ENCODE data around the gene TTLL9.
A peak's percentile ranks its signal among the peaks of the same experiment; 100 is the strongest.

TTLL9 gene

DNA sequence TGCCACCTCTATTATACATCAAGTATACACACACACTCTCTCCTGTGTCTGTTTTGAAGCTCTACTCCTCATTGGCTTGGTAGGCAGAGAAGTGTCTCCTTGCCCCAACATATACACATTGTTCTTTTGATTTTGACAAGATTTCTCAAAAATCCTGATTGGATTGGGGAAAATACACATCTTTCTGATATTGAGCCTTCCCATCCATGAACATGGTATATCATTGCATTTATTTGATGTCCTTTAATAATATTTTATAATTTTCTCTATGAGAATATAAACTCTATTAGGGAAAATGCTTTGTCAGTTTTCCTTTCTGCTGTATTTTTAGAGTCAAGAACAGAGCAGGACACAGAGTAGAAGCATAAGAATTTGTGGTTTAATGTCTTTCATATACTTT, 7.2 kb downstream of the TTLL9 start:
- TF ChIP-seq ZFP30 (CRISPR knock-in tag; IDR thresholded peaks at IDR 0.05) = no peak
- no peak for TF ChIP-seq TCF4 (CRISPR knock-in tag; IDR thresholded peaks at IDR 0.05; ENCODE audit: borderline replicate concordance)
- TF ChIP-seq ZFP3 (CRISPR knock-in tag; IDR thresholded peaks at IDR 0.05) = no peak
- no peak for TF ChIP-seq RARB (CRISPR knock-in tag; IDR thresholded peaks at IDR 0.05)
- no peak for ATAC-seq

DNA sequence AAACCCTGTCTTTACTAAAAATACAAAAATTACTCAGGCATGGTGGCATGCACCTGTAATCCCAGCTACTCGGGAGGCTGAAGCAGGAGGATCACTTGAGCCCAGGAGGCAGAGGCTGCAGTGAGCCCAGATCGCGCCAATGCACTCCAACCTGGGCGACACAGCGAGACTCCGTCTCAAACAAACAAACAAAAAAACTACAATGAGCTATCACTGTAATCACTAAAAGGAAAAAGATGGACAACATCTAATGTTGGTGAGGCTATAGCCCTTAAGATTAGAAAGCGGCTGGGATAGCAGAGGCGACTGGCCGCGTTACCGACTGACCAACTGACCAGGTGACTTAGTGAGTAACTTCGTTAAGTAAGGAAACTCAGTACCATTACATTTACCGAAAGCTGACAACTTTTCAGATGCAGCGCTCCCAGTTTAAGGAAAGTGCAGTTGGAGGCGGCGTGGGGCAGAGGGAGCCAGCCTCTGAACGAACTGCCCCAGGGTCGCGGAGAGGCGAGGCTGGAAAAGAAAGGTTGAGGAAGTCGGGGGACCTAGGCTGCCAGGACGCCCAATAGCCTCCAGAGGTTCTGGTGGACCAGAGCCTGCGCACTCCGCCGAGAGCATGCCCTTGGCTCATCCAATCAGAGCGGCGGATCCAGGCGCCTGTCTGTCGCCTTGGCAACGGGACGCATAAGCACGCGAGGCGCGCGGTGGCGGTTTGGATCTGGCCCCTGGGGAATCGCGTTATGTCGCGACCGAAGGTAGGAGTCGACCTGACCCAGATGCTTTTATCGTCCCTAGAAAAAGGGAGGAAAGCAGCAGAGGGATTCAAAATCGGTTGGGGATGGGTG, 8.9 kb downstream of the TTLL9 start:
- peak; percentile 100 for ATAC-seq
- TF ChIP-seq, protein P1, sequence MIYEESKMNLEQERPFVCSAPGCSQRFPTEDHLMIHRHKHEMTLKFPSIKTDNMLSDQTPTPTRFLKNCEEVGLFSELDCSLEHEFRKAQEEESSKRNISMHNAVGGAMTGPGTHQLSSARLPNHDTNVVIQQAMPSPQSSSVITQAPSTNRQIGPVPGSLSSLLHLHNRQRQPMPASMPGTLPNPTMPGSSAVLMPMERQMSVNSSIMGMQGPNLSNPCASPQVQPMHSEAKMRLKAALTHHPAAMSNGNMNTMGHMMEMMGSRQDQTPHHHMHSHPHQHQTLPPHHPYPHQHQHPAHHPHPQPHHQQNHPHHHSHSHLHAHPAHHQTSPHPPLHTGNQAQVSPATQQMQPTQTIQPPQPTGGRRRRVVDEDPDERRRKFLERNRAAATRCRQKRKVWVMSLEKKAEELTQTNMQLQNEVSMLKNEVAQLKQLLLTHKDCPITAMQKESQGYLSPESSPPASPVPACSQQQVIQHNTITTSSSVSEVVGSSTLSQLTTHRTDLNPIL (CRISPR knock-in tag; IDR thresholded peaks at IDR 0.05; ENCODE audit: low read depth) = no peak
- TF ChIP-seq SNAI2 (CRISPR knock-in tag; IDR thresholded peaks at IDR 0.05) (no peak), ZC3H10 (CRISPR knock-in tag; IDR thresholded peaks at IDR 0.05) (no peak), BACH2 (CRISPR knock-in tag; IDR thresholded peaks at IDR 0.05; ENCODE audit: borderline replicate concordance) (no peak)

DNA sequence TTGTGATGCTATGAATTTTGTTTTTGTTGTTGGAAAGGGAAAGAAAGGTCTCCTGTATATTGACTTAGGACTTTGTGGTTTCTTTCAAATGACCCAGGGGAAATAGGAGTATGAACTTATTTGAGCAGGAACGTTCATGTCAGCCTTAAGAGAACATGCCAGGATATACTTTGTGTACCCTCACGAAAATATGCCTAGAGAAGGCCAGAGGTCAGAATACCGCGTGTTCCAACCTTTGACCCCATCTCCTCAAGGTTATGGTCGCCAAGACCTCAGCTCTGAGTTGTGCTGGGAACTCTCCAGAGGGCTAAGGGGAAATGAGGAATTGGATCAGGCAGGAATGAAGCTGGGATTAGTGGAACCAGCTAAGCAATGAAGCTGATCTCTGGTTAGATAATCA, 11.5 kb downstream of the TTLL9 start:
- TF ChIP-seq ZC3H10 (CRISPR knock-in tag; IDR thresholded peaks at IDR 0.05) = no peak
- TF ChIP-seq, protein P2, sequence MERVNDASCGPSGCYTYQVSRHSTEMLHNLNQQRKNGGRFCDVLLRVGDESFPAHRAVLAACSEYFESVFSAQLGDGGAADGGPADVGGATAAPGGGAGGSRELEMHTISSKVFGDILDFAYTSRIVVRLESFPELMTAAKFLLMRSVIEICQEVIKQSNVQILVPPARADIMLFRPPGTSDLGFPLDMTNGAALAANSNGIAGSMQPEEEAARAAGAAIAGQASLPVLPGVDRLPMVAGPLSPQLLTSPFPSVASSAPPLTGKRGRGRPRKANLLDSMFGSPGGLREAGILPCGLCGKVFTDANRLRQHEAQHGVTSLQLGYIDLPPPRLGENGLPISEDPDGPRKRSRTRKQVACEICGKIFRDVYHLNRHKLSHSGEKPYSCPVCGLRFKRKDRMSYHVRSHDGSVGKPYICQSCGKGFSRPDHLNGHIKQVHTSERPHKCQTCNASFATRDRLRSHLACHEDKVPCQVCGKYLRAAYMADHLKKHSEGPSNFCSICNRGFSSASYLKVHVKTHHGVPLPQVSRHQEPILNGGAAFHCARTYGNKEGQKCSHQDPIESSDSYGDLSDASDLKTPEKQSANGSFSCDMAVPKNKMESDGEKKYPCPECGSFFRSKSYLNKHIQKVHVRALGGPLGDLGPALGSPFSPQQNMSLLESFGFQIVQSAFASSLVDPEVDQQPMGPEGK (CRISPR knock-in tag; IDR thresholded peaks at IDR 0.05; ENCODE audit: borderline replicate concordance) = no peak
- ATAC-seq = no peak

DNA sequence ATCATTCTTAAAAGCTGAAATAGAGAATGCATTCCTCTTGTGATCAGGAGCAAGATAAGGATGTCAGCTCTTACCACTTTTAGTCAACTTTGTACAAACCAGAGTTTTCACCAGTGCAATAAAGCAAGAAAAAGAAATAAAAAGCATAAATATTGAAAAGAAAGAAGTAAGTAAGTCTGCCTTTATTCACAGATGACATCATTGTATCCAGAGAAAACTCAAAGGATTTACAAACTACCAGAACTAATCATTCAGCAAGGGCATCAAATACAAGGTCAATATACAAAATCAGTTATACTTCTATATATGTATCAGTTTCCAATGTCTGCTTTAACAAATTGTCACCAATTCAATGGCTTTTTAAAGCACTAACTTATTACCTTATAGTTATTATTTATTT, 13.4 kb downstream of the TTLL9 start:
- TF ChIP-seq ZC3H10 (CRISPR knock-in tag; IDR thresholded peaks at IDR 0.05) (no peak), GLIS3 (CRISPR knock-in tag; IDR thresholded peaks at IDR 0.05) (no peak), ZFP30 (CRISPR knock-in tag; IDR thresholded peaks at IDR 0.05) (no peak), ISL1 (CRISPR knock-in tag; IDR thresholded peaks at IDR 0.05) (no peak), SNAI2 (CRISPR knock-in tag; IDR thresholded peaks at IDR 0.05) (no peak), ZNF565 (CRISPR knock-in tag; conservative IDR thresholded peaks at IDR 0.05; ENCODE audit: low read depth) (no peak), PPARA (CRISPR knock-in tag; IDR thresholded peaks at IDR 0.05; ENCODE audit: borderline replicate concordance) (no peak), ZNF70 (CRISPR knock-in tag; IDR thresholded peaks at IDR 0.05) (no peak), TCF4 (CRISPR knock-in tag; IDR thresholded peaks at IDR 0.05; ENCODE audit: borderline replicate concordance) (no peak), RARB (CRISPR knock-in tag; IDR thresholded peaks at IDR 0.05) (no peak), ARNTL (CRISPR knock-in tag; IDR thresholded peaks at IDR 0.05; ENCODE audit: borderline replicate concordance, low read depth) (no peak), ZNF8 (CRISPR knock-in tag; IDR thresholded peaks at IDR 0.05) (no peak), BACH2 (CRISPR knock-in tag; IDR thresholded peaks at IDR 0.05; ENCODE audit: borderline replicate concordance) (no peak), ESRRG (CRISPR knock-in tag; IDR thresholded peaks at IDR 0.05) (no peak), CSDC2 (CRISPR knock-in tag; IDR thresholded peaks at IDR 0.05) (no peak)
- TF ChIP-seq, protein P3, sequence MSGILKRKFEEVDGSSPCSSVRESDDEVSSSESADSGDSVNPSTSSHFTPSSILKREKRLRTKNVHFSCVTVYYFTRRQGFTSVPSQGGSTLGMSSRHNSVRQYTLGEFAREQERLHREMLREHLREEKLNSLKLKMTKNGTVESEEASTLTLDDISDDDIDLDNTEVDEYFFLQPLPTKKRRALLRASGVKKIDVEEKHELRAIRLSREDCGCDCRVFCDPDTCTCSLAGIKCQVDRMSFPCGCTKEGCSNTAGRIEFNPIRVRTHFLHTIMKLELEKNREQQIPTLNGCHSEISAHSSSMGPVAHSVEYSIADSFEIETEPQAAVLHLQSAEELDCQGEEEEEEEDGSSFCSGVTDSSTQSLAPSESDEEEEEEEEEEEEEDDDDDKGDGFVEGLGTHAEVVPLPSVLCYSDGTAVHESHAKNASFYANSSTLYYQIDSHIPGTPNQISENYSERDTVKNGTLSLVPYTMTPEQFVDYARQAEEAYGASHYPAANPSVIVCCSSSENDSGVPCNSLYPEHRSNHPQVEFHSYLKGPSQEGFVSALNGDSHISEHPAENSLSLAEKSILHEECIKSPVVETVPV (CRISPR knock-in tag; IDR thresholded peaks at IDR 0.05) = no peak
- TF ChIP-seq, protein P2 (CRISPR knock-in tag; IDR thresholded peaks at IDR 0.05; ENCODE audit: borderline replicate concordance) = no peak
- TF ChIP-seq, protein P1 (CRISPR knock-in tag; IDR thresholded peaks at IDR 0.05; ENCODE audit: low read depth) = no peak
- TF ChIP-seq, protein P4, sequence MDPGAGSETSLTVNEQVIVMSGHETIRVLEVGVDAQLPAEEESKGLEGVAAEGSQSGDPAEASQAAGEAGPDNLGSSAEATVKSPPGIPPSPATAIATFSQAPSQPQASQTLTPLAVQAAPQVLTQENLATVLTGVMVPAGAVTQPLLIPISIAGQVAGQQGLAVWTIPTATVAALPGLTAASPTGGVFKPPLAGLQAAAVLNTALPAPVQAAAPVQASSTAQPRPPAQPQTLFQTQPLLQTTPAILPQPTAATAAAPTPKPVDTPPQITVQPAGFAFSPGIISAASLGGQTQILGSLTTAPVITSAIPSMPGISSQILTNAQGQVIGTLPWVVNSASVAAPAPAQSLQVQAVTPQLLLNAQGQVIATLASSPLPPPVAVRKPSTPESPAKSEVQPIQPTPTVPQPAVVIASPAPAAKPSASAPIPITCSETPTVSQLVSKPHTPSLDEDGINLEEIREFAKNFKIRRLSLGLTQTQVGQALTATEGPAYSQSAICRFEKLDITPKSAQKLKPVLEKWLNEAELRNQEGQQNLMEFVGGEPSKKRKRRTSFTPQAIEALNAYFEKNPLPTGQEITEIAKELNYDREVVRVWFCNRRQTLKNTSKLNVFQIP (CRISPR knock-in tag; IDR thresholded peaks at IDR 0.05; ENCODE audit: borderline replicate concordance, low read depth) = no peak
- TF ChIP-seq, protein P5, sequence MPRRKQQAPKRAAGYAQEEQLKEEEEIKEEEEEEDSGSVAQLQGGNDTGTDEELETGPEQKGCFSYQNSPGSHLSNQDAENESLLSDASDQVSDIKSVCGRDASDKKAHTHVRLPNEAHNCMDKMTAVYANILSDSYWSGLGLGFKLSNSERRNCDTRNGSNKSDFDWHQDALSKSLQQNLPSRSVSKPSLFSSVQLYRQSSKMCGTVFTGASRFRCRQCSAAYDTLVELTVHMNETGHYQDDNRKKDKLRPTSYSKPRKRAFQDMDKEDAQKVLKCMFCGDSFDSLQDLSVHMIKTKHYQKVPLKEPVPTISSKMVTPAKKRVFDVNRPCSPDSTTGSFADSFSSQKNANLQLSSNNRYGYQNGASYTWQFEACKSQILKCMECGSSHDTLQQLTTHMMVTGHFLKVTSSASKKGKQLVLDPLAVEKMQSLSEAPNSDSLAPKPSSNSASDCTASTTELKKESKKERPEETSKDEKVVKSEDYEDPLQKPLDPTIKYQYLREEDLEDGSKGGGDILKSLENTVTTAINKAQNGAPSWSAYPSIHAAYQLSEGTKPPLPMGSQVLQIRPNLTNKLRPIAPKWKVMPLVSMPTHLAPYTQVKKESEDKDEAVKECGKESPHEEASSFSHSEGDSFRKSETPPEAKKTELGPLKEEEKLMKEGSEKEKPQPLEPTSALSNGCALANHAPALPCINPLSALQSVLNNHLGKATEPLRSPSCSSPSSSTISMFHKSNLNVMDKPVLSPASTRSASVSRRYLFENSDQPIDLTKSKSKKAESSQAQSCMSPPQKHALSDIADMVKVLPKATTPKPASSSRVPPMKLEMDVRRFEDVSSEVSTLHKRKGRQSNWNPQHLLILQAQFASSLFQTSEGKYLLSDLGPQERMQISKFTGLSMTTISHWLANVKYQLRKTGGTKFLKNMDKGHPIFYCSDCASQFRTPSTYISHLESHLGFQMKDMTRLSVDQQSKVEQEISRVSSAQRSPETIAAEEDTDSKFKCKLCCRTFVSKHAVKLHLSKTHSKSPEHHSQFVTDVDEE (CRISPR knock-in tag; IDR thresholded peaks at IDR 0.05) = no peak
- ATAC-seq = no peak
